SK-N-SH (cell line): ENCODE data around the gene TCL1A. TPM values are rescaled to one million over a fixed set of nuclear protein-coding genes. Genes with fewer than 3 reads are reported as not detected.

ENCODE experiments used
- CTCF ChIA-PET: fragments of 300-600, 350-600 bp; formaldehyde crosslinking; extraction: SDS; loops from one replicate; lab custom pipeline; 2021; lab: Yijun Ruan, JAX
- POLR2A ChIA-PET: fragments of 350-600 bp; sonication (Branson Sonifier 250); formaldehyde crosslinking; extraction: SDS; loops from one replicate; lab custom pipeline; 2020; ENCODE audit warnings: antibody characterized with exemption, inconsistent platforms; lab: Yijun Ruan, JAX
- DNase-seq: peaks from one replicate; pipeline ENCODE4 v3.0.0; 2012
- H2AFZ ChIP-seq: fragments of 200-600 bp; sonication (generic); 2 replicates; pipeline ENCODE4 v1.8.1; 2016; ENCODE audit warnings: antibody characterized with exemption, mild to moderate bottlenecking, low read depth
- H3F3A ChIP-seq: fragments of 200-600 bp; sonication (generic); replicated peaks from 2 replicates; pipeline ENCODE3; 2016; ENCODE audit warnings: antibody characterized with exemption, mild to moderate bottlenecking; ENCODE audit not compliant: insufficient read depth
- H3K27ac ChIP-seq, 2 experiments: fragments of 200-500 bp in 1 of 2; fragments of 200-600 bp in 1 of 2; sonication (Bioruptor generic) in 1 of 2; sonication (generic), shearing (Covaris generic) in 1 of 2; 2 replicates each; pipeline versions ENCODE4 v1.5.1 to v1.6.1; 2014 to 2016; ENCODE audit warnings: low read depth in 2 of 2, inconsistent platforms in 1 of 2, low read length in 1 of 2, mild to moderate bottlenecking in 1 of 2, mixed read lengths in 1 of 2
- H3K27me3 ChIP-seq: fragments of 200-600 bp; sonication (generic), shearing (Covaris generic); 2 replicates; pipeline ENCODE4 v1.6.1; 2016; ENCODE audit warnings: mixed run types; ENCODE audit not compliant: insufficient read depth
- H3K36me3 ChIP-seq, 2 experiments: fragments of 200-500 bp in 1 of 2; fragments of 200-600 bp in 1 of 2; sonication (Bioruptor generic) in 1 of 2; sonication (generic) in 1 of 2; replicated peaks in 1 of 2; 2 replicates each; pipeline versions ENCODE3 to v1.5.1; 2014 to 2016; ENCODE audit warnings: low read length in 1 of 2, mild to moderate bottlenecking in 1 of 2; ENCODE audit not compliant: insufficient read depth in 2 of 2, control insufficient read depth in 1 of 2
- H3K4me1 ChIP-seq, 2 experiments: fragments of 200-500 bp in 1 of 2; fragments of 200-600 bp in 1 of 2; sonication (Bioruptor generic) in 1 of 2; sonication (generic), shearing (Covaris generic) in 1 of 2; 2 replicates each; pipeline versions ENCODE4 v1.5.1 to v1.6.1; 2014 to 2016; ENCODE audit warnings: low read depth in 1 of 2, low read length in 1 of 2, mixed run types in 1 of 2; ENCODE audit not compliant: insufficient read depth in 2 of 2, control insufficient read depth in 1 of 2
- H3K4me2 ChIP-seq: fragments of 200-600 bp; sonication (generic), shearing (Covaris generic); 2 replicates; pipeline ENCODE4 v1.6.1; 2017; ENCODE audit warnings: mixed run types
- H3K4me3 ChIP-seq, 2 experiments: fragments of 200-500 bp in 1 of 2; fragments of 200-600 bp in 1 of 2; sonication (Bioruptor generic) in 1 of 2; sonication (generic), shearing (Covaris generic) in 1 of 2; 2 replicates each; pipeline versions ENCODE4 v1.5.1 to v1.8.1; 2014 to 2016; ENCODE audit warnings: low read depth in 2 of 2, inconsistent platforms in 1 of 2, low read length in 1 of 2, mild to moderate bottlenecking in 1 of 2, mixed read lengths in 1 of 2, moderate library complexity in 1 of 2
- H3K79me2 ChIP-seq: fragments of 200-600 bp; sonication (generic); 2 replicates; pipeline ENCODE4 v1.8.1; 2017; ENCODE audit warnings: mild to moderate bottlenecking; ENCODE audit not compliant: insufficient read depth
- H3K9ac ChIP-seq: fragments of 200-600 bp; sonication (generic); 2 replicates; pipeline ENCODE4 v1.6.1; 2017; ENCODE audit warnings: mixed run types
- H3K9me2 ChIP-seq: fragments of 200-600 bp; sonication (generic); 2 replicates; pipeline ENCODE4 v1.6.1; 2017; ENCODE audit warnings: mixed run types
- H3K9me3 ChIP-seq: fragments of 200-600 bp; sonication (generic); 2 replicates; pipeline ENCODE4 v1.6.1; 2017; ENCODE audit warnings: mixed run types, mild to moderate bottlenecking, moderate library complexity
- H4K20me1 ChIP-seq: fragments of 200-600 bp; sonication (generic); 2 replicates; pipeline ENCODE4 v1.6.1; 2017; ENCODE audit warnings: mild to moderate bottlenecking, mixed run types; ENCODE audit not compliant: insufficient read depth
- CTCF ChIP-seq: fragments of 200-600 bp; sonication (generic); IDR thresholded peaks from 2 replicates; pipeline ENCODE4 v1.6.1; 2017; ENCODE audit warnings: antibody characterized with exemption, mild to moderate bottlenecking, moderate library complexity
- EP300 ChIP-seq, 2 experiments: IDR thresholded peaks; 2 replicates each; pipeline versions ENCODE4 v1.4.0 to v1.6.1; 2012; ENCODE audit warnings: borderline replicate concordance in 1 of 2, low read depth in 1 of 2, low read length in 1 of 2
- EZH2phosphoT487 ChIP-seq: fragments of 200-600 bp; sonication (generic); IDR thresholded peaks from 2 replicates; pipeline ENCODE4 v1.6.1; 2017; ENCODE audit warnings: low read depth, mixed run types, mild to moderate bottlenecking, antibody characterized with exemption, moderate library complexity, borderline replicate concordance
- FOXM1 ChIP-seq: IDR thresholded peaks from 2 replicates; pipeline ENCODE4 v1.4.0; 2012; ENCODE audit warnings: low read depth, mild to moderate bottlenecking
- JUND ChIP-seq: IDR thresholded peaks from 2 replicates; pipeline ENCODE4 v1.4.0; 2012
- MXI1 ChIP-seq: IDR thresholded peaks from 2 replicates; pipeline ENCODE4 v1.6.1; 2012; ENCODE audit warnings: mild to moderate bottlenecking, low read depth, low read length, improper control_type of control experiment
- PBX3 ChIP-seq: IDR thresholded peaks from 2 replicates; pipeline ENCODE4; 2012
- POLR2AphosphoS5 ChIP-seq: IDR thresholded peaks from 2 replicates; pipeline ENCODE4 v1.6.1; 2012; ENCODE audit warnings: low read depth, low read length
- REST ChIP-seq: IDR thresholded peaks from 2 replicates; pipeline ENCODE4 v1.6.1; 2012; ENCODE audit warnings: mild to moderate bottlenecking, low read depth, low read length, moderate library complexity
- RXRA ChIP-seq: IDR thresholded peaks from 2 replicates; pipeline ENCODE4 v1.4.0; 2012; ENCODE audit warnings: low read depth, mild to moderate bottlenecking, borderline replicate concordance
- SMC3 ChIP-seq: IDR thresholded peaks from 2 replicates; pipeline ENCODE4 v1.6.1; 2012; ENCODE audit warnings: low read depth, low read length, improper control_type of control experiment
- TCF12 ChIP-seq: IDR thresholded peaks from 2 replicates; pipeline ENCODE4 v1.4.0; 2012
- TEAD4 ChIP-seq: IDR thresholded peaks from 2 replicates; pipeline ENCODE4 v1.4.0; 2012; ENCODE audit warnings: mild to moderate bottlenecking, borderline replicate concordance; ENCODE audit not compliant: insufficient read depth
- USF1 ChIP-seq: IDR thresholded peaks from 2 replicates; pipeline ENCODE4 v1.4.0; 2012; ENCODE audit warnings: low read depth, borderline replicate concordance
- WGBS: methylation state at CpG from one replicate; pipeline ENCODE4 v1.1.6; 2017; ENCODE audit warnings: low lambda C conversion rate; 5-methylcytosine and 5-hydroxymethylcytosine counted together
- polyA plus RNA-seq, 3 experiments: library from polyadenylated mRNA; depleted of rRNA; stranded (reverse); fragments of >200 nt; gene quantifications; 2 replicates each; pipeline ENCODE4 v1.2.3, GENCODE V29; 2012

Gene TCL1A
- polyA plus RNA-seq, 1 of the 3 experiments (the other 2 are of a cell fraction) = not detected

- Histone ChIP-seq H3K9me3 (no peaks in the 10 kb centered on the region), H3K27me3 (no peaks in the 10 kb centered on the region), H3K27ac (no peak within 1 kb of the TSS), H3K36me3 (no peaks in the 10 kb centered on the region), H3K4me3 (no peak within 1 kb of the TSS), H4K20me1 (no peaks in the 10 kb centered on the region), H3F3A (no peaks in the 10 kb centered on the region), H3K9ac (no peak within 1 kb of the TSS), H3K79me2 (no peaks in the 10 kb centered on the region), H2AFZ (no peak within 1 kb of the TSS), H3K4me2 (no peak within 1 kb of the TSS), H3K9me2 (no peaks in the 10 kb centered on the region), H3K4me1 (no peaks in the 10 kb centered on the region)
- peak; percentile 47 for DNase-seq
- WGBS = 43% methylated on average over 26 of the region's 38 CpGs
- ChIA-PET CTCF (no interaction called here), POLR2A (no interaction called here)
- TF ChIP-seq RXRA = no peak
- no peak for TF ChIP-seq SMC3
- TF ChIP-seq CTCF = no peak
- TF ChIP-seq PBX3 = no peak
- no peak for TF ChIP-seq EZH2phosphoT487
- no peak for TF ChIP-seq EP300 (IDR thresholded peaks at IDR 0.05; ENCODE audit: borderline replicate concordance in 1 of 2, low read depth in 1 of 2, low read length in 1 of 2)
- no peak for TF ChIP-seq TCF12
- no peak for TF ChIP-seq JUND
- no peak for TF ChIP-seq FOXM1
- TF ChIP-seq USF1 = no peak
Observed at GRCh38 chr14:95685978-95686922, 27.7 kb downstream of the TCL1A start, which contains the start of gene TCL1B. TCL1B (plus strand) TSS chr14:95686426; CDS start chr14:95686468, 42 bp downstream.

- Histone ChIP-seq H4K20me1 (no peaks in the 10 kb centered on the region), H3K4me3 (no peak overlapping the region), H3K9ac (no peak overlapping the region), H2AFZ (no peak overlapping the region), H3K27ac (no peak overlapping the region), H3K36me3 (no peaks in the 10 kb centered on the region), H3K4me2 (no peak overlapping the region), H3K9me2 (no peaks in the 10 kb centered on the region), H3K4me1 (no peaks in the 10 kb centered on the region), H3K27me3 (no peaks in the 10 kb centered on the region), H3K9me3 (no peaks in the 10 kb centered on the region), H3F3A (no peaks in the 10 kb centered on the region), H3K79me2 (no peaks in the 10 kb centered on the region)
- WGBS = 38% methylated on average over 2 of the region's 4 CpGs
- DNase-seq = no peak
- CTCF ChIA-PET = interaction anchor here (1.1 kb wide), 1 partner anchor 10 kb away, joined by 4 read pairs; no protein-coding TSS in a partner anchor
- POLR2A ChIA-PET = no interaction called here
- TF ChIP-seq TEAD4 (no peak), EZH2phosphoT487 (no peak), MXI1 (no peak), POLR2AphosphoS5 (no peak), REST (no peak)
Observed at GRCh38 chr14:95683793-95684192, 30.1 kb downstream of the TCL1A start.
